Suprapubic skin (tissue), 4 donors: ENCODE measurements around the gene SLC38A10. TPM values are rescaled to one million over a fixed set of nuclear protein-coding genes. Genes with fewer than 3 reads are reported as not detected.

Experiments used
- DNase-seq, 2 donors: peaks; one replicate each; pipeline ENCODE4 v3.0.0-alpha.2; 2019; ENCODE audit warnings: low spot score in 2 of 2
- H3K27ac ChIP-seq: fragments of 200-600 bp; sonication (generic); one replicate; pipeline ENCODE4 v1.5.1; 2019
- H3K27me3 ChIP-seq: fragments of 200-600 bp; sonication (generic); one replicate; pipeline ENCODE4 v1.5.1; 2019
- H3K36me3 ChIP-seq: fragments of 200-600 bp; sonication (generic); one replicate; pipeline ENCODE4 v1.5.1; 2019
- H3K4me1 ChIP-seq: fragments of 200-600 bp; sonication (generic); one replicate; pipeline ENCODE4 v1.5.1; 2019
- H3K4me3 ChIP-seq: fragments of 200-600 bp; sonication (generic); one replicate; pipeline ENCODE4 v1.5.1; 2019; ENCODE audit warnings: mild to moderate bottlenecking
- H3K9me3 ChIP-seq: fragments of 200-600 bp; sonication (generic); one replicate; pipeline ENCODE4 v1.5.1; 2019
- EP300 ChIP-seq: sonication (generic); formaldehyde crosslinking; IDR thresholded peaks from one replicate; pipeline ENCODE4 v1.6.1; 2017; ENCODE audit warnings: antibody characterized with exemption
- POLR2A ChIP-seq, 2 donors: fragments of 450-650 bp; IDR thresholded peaks; one replicate each; pipeline ENCODE4 v1.6.1; 2017; ENCODE audit warnings: antibody characterized with exemption in 2 of 2, mild to moderate bottlenecking in 2 of 2, moderate library complexity in 2 of 2
- POLR2AphosphoS5 ChIP-seq, 3 donors: sonication (generic); formaldehyde crosslinking; IDR thresholded peaks; one replicate each; pipeline ENCODE4 v1.6.1; 2017; ENCODE audit warnings: antibody characterized with exemption in 3 of 3
- WGBS: methylation state at CpG from one replicate; pipeline ENCODE4 v1.1.5; 2018; 5-methylcytosine and 5-hydroxymethylcytosine counted together
- total RNA-seq, 4 donors: library from RNA; depleted of rRNA; stranded (reverse); fragments of >200 nt; gene quantifications; one replicate each; pipeline ENCODE4 v1.1.0, GENCODE V29; 2016
- TF ChIP-seq, protein P1 (sequence below), 2 donors: fragments of 200-600 bp in 1 of 2; fragments of 450-650 bp in 1 of 2; sonication (generic) in 1 of 2; IDR thresholded peaks; one replicate each; pipeline ENCODE4 v1.5.1; 2016 to 2019; ENCODE audit warnings: antibody characterized with exemption in 2 of 2, mild to moderate bottlenecking in 1 of 2, moderate library complexity in 1 of 2

Gene SLC38A10
- total RNA-seq, 4 donors from 2014 or later: 48.5 to 84.9 (median 69.4) TPM

DNA sequence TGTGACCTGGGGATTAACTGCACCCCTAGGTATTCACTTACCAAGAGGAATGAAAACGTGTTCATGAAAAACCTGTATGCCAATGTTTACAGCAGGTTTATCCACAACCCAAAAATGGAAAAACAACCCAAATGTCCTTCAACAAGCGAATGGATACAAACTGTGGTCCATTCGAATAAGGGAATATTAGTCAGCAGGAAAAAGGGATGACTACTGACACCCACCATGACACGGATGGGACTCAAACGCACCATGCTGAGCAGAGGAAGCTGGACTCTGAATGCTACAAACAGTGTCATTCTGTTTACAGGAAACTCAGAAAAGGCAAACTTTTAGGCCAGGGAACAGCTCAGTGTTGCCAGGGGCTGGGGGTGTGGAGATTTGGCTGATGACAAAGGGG lies 4.9 kb downstream of the SLC38A10 start:
- TF ChIP-seq EP300: no peak
- TF ChIP-seq POLR2A (IDR thresholded peaks at IDR 0.05): no peak

DNA sequence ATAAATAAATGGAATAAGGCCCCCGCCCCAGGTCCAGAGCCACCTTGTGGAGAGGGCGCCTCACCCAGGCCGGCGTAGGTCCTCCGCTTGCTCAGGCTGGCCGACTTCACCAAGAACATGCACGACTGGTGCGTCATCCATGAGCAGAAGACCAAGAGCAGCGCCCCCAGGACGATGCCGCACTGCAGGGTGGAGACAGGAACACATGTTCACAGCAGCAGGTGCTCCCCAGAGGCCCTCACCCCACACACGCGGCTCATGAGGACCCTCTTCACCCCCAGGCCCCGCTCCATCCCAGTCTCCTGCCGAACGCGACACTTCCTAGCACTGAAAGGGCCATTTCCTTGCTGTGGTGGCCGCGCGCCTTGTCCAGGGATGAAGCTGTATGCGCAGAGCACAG lies 5.5 kb downstream of the SLC38A10 start:
- WGBS: 97% methylated on average over 21 of the region's 21 CpGs
- TF ChIP-seq POLR2AphosphoS5 (IDR thresholded peaks at IDR 0.05) (no peak), EP300 (no peak), POLR2A (IDR thresholded peaks at IDR 0.05) (no peak)
- TF ChIP-seq, protein P1, sequence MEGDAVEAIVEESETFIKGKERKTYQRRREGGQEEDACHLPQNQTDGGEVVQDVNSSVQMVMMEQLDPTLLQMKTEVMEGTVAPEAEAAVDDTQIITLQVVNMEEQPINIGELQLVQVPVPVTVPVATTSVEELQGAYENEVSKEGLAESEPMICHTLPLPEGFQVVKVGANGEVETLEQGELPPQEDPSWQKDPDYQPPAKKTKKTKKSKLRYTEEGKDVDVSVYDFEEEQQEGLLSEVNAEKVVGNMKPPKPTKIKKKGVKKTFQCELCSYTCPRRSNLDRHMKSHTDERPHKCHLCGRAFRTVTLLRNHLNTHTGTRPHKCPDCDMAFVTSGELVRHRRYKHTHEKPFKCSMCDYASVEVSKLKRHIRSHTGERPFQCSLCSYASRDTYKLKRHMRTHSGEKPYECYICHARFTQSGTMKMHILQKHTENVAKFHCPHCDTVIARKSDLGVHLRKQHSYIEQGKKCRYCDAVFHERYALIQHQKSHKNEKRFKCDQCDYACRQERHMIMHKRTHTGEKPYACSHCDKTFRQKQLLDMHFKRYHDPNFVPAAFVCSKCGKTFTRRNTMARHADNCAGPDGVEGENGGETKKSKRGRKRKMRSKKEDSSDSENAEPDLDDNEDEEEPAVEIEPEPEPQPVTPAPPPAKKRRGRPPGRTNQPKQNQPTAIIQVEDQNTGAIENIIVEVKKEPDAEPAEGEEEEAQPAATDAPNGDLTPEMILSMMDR (IDR thresholded peaks at IDR 0.05): no peak
- Histone ChIP-seq H3K9me3 (no peaks in the 10 kb centered on the region), H3K4me1 (peaks cover 50% of the 10 kb centered on the region), H3K36me3 (peaks cover 31% of the 10 kb centered on the region), H3K27me3 (no peaks in the 10 kb centered on the region), H3K4me3 (no peak overlapping the region), H3K27ac (no peak overlapping the region)
- no peak for DNase-seq

More for the DNA sequence above, 4.9 kb downstream of the SLC38A10 start:
- WGBS: 88% methylated on average over 5 of the region's 5 CpGs
- Histone ChIP-seq H3K36me3 (peaks cover 31% of the 10 kb centered on the region), H3K9me3 (no peaks in the 10 kb centered on the region), H3K27ac (no peak overlapping the region), H3K4me1 (peaks cover 52% of the 10 kb centered on the region), H3K4me3 (no peak overlapping the region), H3K27me3 (no peaks in the 10 kb centered on the region)
- no peak for DNase-seq

DNA sequence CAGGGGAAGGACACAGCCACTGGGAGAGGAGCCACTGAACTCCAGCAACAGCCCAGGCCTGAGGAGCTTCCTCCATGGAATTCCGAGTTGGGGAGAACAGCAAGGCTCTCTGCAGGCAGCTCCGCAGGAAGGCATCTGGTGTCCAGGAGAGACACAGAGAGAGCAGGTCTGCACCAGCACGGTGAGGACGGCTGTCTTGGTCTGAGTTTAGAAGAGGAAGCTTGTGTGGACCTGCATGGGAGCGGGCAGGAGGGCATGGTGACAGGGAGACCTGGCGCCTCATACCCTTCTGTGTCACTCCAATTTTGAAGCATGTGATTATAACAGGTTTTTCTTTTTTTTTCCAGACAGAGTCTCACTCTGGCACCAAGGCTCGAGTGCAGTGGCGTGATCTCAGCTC lies 6.4 kb downstream of the SLC38A10 start:
- Histone ChIP-seq H3K9me3 (no peaks in the 10 kb centered on the region), H3K4me1 (peaks cover 43% of the 10 kb centered on the region), H3K4me3 (no peak overlapping the region), H3K27me3 (no peaks in the 10 kb centered on the region), H3K27ac (no peak overlapping the region), H3K36me3 (peaks cover 32% of the 10 kb centered on the region)
- 86% methylated on average over 8 of the region's 8 CpGs for WGBS
- no peak for TF ChIP-seq POLR2AphosphoS5 (IDR thresholded peaks at IDR 0.05)
- no peak for TF ChIP-seq EP300
- TF ChIP-seq POLR2A (IDR thresholded peaks at IDR 0.05): no peak
- TF ChIP-seq, protein P1 (IDR thresholded peaks at IDR 0.05): no peak
- no peak for DNase-seq

DNA sequence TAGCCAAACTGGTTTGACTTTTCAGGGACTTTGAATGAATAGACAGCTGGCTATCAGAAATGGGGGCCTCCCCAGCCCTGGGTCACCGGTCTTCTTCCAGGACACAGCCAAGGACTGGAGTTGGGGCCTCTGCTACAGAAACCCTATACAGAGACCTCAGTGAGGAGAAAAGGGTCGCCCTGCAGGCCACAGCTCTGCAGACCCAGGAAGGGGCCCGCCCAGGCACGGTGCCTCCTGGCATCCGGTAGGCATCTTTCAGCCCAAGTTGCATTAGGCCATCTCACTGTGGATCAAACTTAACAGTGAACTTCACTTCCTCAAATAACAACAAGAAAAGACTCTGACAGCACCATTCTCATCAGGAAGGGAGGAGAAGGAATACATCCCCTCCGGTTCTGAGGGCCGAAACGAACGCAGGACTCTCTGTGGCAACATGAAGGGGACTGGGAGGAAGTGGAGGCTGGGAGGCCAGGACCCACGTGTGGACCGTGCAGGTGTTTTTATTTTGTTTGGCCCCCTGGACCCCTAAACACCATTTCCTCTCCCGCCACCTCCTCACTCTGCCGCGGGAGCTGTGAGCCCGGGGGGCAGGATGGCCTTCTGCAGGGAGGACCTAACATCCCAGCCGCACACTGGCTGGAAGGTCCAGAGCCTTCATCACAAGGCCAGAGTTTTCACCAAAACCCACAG lies 7.2 kb downstream of the SLC38A10 start:
- TF ChIP-seq POLR2AphosphoS5 (IDR thresholded peaks at IDR 0.05): no peak
- TF ChIP-seq POLR2A (IDR thresholded peaks at IDR 0.05): no peak
- TF ChIP-seq, protein P1 (IDR thresholded peaks at IDR 0.05): no peak
- no peak for TF ChIP-seq EP300
- H3K4me1 ChIP-seq: peaks cover 36% of the 10 kb centered on the region
- no peak overlapping the region for H3K27ac ChIP-seq
- no peak for DNase-seq
- no peaks in the 10 kb centered on the region for H3K9me3 ChIP-seq
- 86% methylated on average over 14 of the region's 16 CpGs for WGBS
- H3K27me3 ChIP-seq: no peaks in the 10 kb centered on the region
- no peak overlapping the region for H3K4me3 ChIP-seq
- H3K36me3 ChIP-seq: peaks cover 40% of the 10 kb centered on the region

DNA sequence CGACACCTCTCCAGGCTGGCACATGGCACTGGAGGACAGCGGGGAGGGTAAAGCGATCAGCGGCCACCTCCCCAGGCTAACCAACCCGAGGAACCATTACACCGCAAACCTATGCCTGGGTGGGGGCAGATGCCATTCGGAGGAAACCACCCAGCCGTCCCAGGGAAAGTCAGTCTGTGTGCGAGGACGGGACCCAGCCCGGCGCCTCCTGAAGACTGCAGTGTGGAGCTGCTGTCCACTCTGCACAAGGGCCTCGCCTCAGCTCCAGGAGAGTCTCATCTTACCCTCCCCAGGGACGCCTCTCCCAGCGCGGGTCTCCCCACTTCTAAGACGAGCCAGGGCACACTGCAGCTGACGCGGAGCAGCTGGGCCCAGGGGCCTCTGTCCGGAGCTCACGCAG lies 8.0 kb downstream of the SLC38A10 start:
- Histone ChIP-seq H3K4me1 (peaks cover 30% of the 10 kb centered on the region), H3K27ac (no peak overlapping the region), H3K36me3 (peaks cover 47% of the 10 kb centered on the region), H3K27me3 (no peaks in the 10 kb centered on the region), H3K4me3 (no peak overlapping the region), H3K9me3 (no peaks in the 10 kb centered on the region)
- no peak for DNase-seq
- TF ChIP-seq POLR2A (IDR thresholded peaks at IDR 0.05) (no peak), POLR2AphosphoS5 (IDR thresholded peaks at IDR 0.05) (no peak), EP300 (no peak)
- TF ChIP-seq, protein P1 (IDR thresholded peaks at IDR 0.05): no peak
- 91% methylated on average over 8 of the region's 21 CpGs for WGBS
